Measurements from ENCODE around the gene CCN6.

DNA sequence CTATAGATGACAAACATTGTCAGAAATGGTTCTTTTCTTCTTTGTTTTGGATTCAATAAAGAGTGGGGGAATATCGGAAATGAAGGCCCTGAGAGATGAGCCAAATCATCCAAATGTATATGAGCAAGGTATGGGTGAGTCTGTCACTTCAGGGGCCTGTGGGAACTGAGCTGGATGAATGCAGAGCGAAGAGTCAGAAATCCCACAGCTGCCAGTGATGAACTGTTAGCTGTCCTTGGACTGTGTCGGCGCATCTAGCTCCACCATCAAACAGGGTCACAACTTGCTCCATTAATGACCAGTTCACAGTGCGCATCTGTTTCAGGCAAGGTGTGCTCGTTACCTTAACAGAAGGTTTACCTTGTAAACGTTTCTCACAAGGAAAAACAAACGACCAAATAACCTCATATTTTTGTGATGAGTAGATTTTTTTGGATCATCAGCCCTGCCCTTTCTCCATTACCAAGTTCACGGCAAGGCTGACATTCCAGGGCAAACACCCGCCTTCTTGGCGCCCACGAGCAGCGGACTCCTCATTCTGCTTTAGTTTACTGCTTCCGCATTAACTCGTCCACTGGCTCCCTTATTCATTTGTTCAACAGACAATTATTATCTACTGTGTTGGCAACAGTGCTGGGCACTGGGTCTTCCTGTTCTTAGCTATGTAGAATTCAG lies 15.0 kb upstream of the CCN6 start:
- TF ChIP-seq EP300 (IDR thresholded peaks at IDR 0.05; ENCODE audit: borderline replicate concordance) (no peak), CREB1 (IDR thresholded peaks at IDR 0.05; ENCODE audit: low read depth) (no peak), TAF1 (IDR thresholded peaks at IDR 0.05; ENCODE audit: low read depth) (no peak), CEBPB (IDR thresholded peaks at IDR 0.05) (no peak)

Data from Ishikawa (cell line).